ENCODE data around the gene NECAP2. TPM values are rescaled to one million over a fixed set of nuclear protein-coding genes. Genes with fewer than 3 reads are reported as not detected.
A peak's percentile ranks its signal among the peaks of the same experiment; 100 is the strongest.
"Not testable (repeated sequence)": the region's sequence is repeated elsewhere in the genome, so short reads cannot be mapped to it uniquely, and the experiment has no call there.

NECAP2 gene
- total and polyA plus RNA-seq, 5 donors from 2014 or later, result 147 to 323 (median 300) TPM

DNA sequence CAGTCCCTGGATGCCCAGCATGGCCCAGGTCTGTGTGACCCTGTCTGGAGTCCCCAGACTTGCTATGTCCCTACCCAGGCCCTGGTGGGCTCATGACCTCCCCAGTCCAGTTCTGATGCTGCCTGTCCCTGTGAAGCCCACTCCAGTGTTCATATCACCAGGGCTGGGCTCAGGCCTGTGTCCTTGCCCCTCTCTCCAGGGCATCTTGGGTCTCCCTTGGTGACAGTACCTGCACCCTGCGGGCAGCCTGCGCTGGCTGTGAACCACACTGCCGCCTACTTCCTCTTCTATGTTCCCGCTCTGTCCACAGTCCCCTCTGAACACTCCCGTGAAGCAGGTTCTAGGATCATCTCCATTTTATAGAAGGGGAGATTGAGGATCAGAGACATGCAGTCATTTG, 60.5 kb downstream of the NECAP2 start:
- peak overlapping the region; percentile 38 to 71 (median 60) for H3K4me3 Mint-ChIP-seq
- not testable (repeated sequence) for H3K27ac ChIP-seq (ENCODE audit: insufficient read depth, low read length, poor library complexity, severe bottlenecking); H3K36me3 Mint-ChIP-seq; H3K27me3 Mint-ChIP-seq; H3K9me3 Mint-ChIP-seq; H3K4me3 ChIP-seq (ENCODE audit: low read depth, low read length); H3K27ac Mint-ChIP-seq; H3K27me3 ChIP-seq (ENCODE audit: control insufficient read depth, insufficient read depth, low read length); H3K9me3 ChIP-seq (ENCODE audit: control insufficient read depth in 2 of 2, low read length in 2 of 2); DNase-seq; H3K36me3 ChIP-seq (ENCODE audit: control insufficient read depth, insufficient read depth, low read length); ATAC-seq (ENCODE audit: low read depth in 2 of 2)
- peaks cover 16% of the 10 kb centered on the region for H3K4me1 ChIP-seq (ENCODE audit: control insufficient read depth, insufficient read depth, low read length, poor library complexity, severe bottlenecking)
- H3K4me1 Mint-ChIP-seq, result peaks cover 0 to 28% (median 8%) of the 10 kb centered on the region in 4 donors

GRCh38 chr1:16501446-16501845, 60.9 kb downstream of the NECAP2 start:
- H3K36me3 ChIP-seq (ENCODE audit: control insufficient read depth, insufficient read depth, low read length); H3K9me3 Mint-ChIP-seq; H3K9me3 ChIP-seq (ENCODE audit: control insufficient read depth in 2 of 2, low read length in 2 of 2); H3K27ac Mint-ChIP-seq; H3K4me3 ChIP-seq (ENCODE audit: low read depth, low read length); H3K27me3 Mint-ChIP-seq; H3K36me3 Mint-ChIP-seq; DNase-seq; ATAC-seq (ENCODE audit: low read depth in 2 of 2); H3K27me3 ChIP-seq (ENCODE audit: control insufficient read depth, insufficient read depth, low read length); H3K27ac ChIP-seq (ENCODE audit: insufficient read depth, low read length, poor library complexity, severe bottlenecking): not testable (repeated sequence)
- peaks cover 0 to 28% (median 8%) of the 10 kb centered on the region in 4 donors for H3K4me1 Mint-ChIP-seq
- H3K4me3 Mint-ChIP-seq, result peak overlapping the region; percentile 43 to 71 (median 60)
- peaks cover 16% of the 10 kb centered on the region for H3K4me1 ChIP-seq (ENCODE audit: control insufficient read depth, insufficient read depth, low read length, poor library complexity, severe bottlenecking)

DNA sequence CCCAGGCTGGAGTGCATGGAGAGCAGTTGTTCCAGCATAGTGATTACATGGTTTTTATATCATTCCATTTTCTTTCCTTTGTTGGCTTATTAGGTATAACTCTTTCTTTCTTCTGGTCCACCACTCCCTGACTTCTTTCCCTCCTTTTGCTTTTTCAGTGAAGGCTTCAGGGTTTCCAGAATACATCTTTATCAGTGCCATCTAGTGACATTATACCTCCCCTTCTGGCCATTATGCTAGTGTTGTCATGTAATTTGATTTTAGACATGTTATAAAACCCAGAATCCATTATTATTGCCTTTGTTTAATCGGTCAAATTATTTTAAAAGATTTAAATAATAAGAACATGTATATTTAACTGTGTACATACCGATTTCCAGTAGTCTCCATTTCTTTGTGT, 63.0 kb downstream of the NECAP2 start:
- Mint-ChIP-seq H3K9me3 (peaks cover 0 to 6% (median 0%) of the 10 kb centered on the region in 7 donors), H3K27me3 (peaks cover 6% of the 10 kb centered on the region), H3K4me3 (peak overlapping the region in 1 of 4 donors; percentile 44), H3K27ac (no peak overlapping the region), H3K36me3 (no peaks in the 10 kb centered on the region), H3K4me1 (peaks cover 0 to 9% (median 0%) of the 10 kb centered on the region in 4 donors)
- ATAC-seq (ENCODE audit: low read depth in 2 of 2), result no peak
- no peak for DNase-seq
- H3K27ac ChIP-seq (ENCODE audit: insufficient read depth, low read length, poor library complexity, severe bottlenecking), result no peak overlapping the region
- no peaks in the 10 kb centered on the region for H3K36me3 ChIP-seq (ENCODE audit: control insufficient read depth, insufficient read depth, low read length)
- peaks cover 0 to 2% of the 10 kb centered on the region in 2 experiments for H3K9me3 ChIP-seq (ENCODE audit: control insufficient read depth in 2 of 2, low read length in 2 of 2)
- H3K4me3 ChIP-seq (ENCODE audit: low read depth, low read length), result no peak overlapping the region
- H3K27me3 ChIP-seq (ENCODE audit: control insufficient read depth, insufficient read depth, low read length), result no peaks in the 10 kb centered on the region
- peaks cover 10% of the 10 kb centered on the region for H3K4me1 ChIP-seq (ENCODE audit: control insufficient read depth, insufficient read depth, low read length, poor library complexity, severe bottlenecking)

GRCh38 chr1:16505870-16506269, 65.3 kb downstream of the NECAP2 start:
- H3K9me3 ChIP-seq (ENCODE audit: control insufficient read depth in 2 of 2, low read length in 2 of 2); H3K4me1 Mint-ChIP-seq; H3K36me3 ChIP-seq (ENCODE audit: control insufficient read depth, insufficient read depth, low read length); H3K36me3 Mint-ChIP-seq; H3K27ac ChIP-seq (ENCODE audit: insufficient read depth, low read length, poor library complexity, severe bottlenecking); H3K27ac Mint-ChIP-seq; H3K4me3 ChIP-seq (ENCODE audit: low read depth, low read length); H3K4me1 ChIP-seq (ENCODE audit: control insufficient read depth, insufficient read depth, low read length, poor library complexity, severe bottlenecking); H3K27me3 ChIP-seq (ENCODE audit: control insufficient read depth, insufficient read depth, low read length); DNase-seq; H3K27me3 Mint-ChIP-seq; ATAC-seq (ENCODE audit: low read depth in 2 of 2); H3K9me3 Mint-ChIP-seq: not testable (repeated sequence)
- peak overlapping the region in 1 of 4 donors; percentile 16 for H3K4me3 Mint-ChIP-seq

GRCh38 chr1:16506364-16507136, 66.0 kb downstream of the NECAP2 start:
- not testable (repeated sequence) for H3K9me3 ChIP-seq (ENCODE audit: control insufficient read depth in 2 of 2, low read length in 2 of 2); H3K36me3 ChIP-seq (ENCODE audit: control insufficient read depth, insufficient read depth, low read length); H3K4me1 ChIP-seq (ENCODE audit: control insufficient read depth, insufficient read depth, low read length, poor library complexity, severe bottlenecking); ATAC-seq (ENCODE audit: low read depth in 2 of 2); H3K4me1 Mint-ChIP-seq; H3K27ac Mint-ChIP-seq; H3K4me3 Mint-ChIP-seq; DNase-seq; H3K27me3 ChIP-seq (ENCODE audit: control insufficient read depth, insufficient read depth, low read length); H3K27ac ChIP-seq (ENCODE audit: insufficient read depth, low read length, poor library complexity, severe bottlenecking); H3K36me3 Mint-ChIP-seq; H3K4me3 ChIP-seq (ENCODE audit: low read depth, low read length); H3K9me3 Mint-ChIP-seq; H3K27me3 Mint-ChIP-seq

DNA sequence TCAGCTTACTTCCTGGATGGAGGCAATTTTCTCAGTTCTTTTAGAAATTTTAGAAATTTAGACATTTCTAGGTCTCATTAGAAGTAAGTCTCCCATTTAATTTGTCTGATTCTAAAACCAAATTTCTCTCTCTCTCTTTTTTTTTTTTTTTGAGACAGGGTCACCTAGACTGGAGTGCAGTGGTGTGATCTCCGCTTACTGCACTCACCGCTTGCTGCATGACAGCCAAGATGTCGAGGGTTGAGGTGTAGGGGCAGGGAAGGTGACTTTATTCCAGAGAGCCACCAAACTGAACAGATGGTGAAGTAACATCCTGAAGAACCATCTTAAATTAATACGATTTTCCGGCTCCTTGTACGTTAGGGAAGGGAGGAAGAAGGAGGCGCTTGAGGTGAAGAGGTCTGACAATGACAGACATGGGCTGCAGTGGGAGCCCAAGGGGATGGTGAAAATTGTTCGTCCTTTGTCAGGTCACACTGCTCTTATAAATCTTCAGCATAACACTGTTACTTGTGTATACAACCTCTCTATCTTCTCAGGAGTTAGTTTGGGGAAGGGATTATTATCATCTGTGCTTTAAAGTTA, 68.4 kb downstream of the NECAP2 start:
- not testable (repeated sequence) for H3K4me3 Mint-ChIP-seq; H3K4me1 Mint-ChIP-seq; H3K4me3 ChIP-seq (ENCODE audit: low read depth, low read length); H3K27me3 Mint-ChIP-seq; H3K9me3 ChIP-seq (ENCODE audit: control insufficient read depth in 2 of 2, low read length in 2 of 2); H3K4me1 ChIP-seq (ENCODE audit: control insufficient read depth, insufficient read depth, low read length, poor library complexity, severe bottlenecking); H3K27ac Mint-ChIP-seq; ATAC-seq (ENCODE audit: low read depth in 2 of 2); H3K36me3 ChIP-seq (ENCODE audit: control insufficient read depth, insufficient read depth, low read length); H3K27ac ChIP-seq (ENCODE audit: insufficient read depth, low read length, poor library complexity, severe bottlenecking); H3K27me3 ChIP-seq (ENCODE audit: control insufficient read depth, insufficient read depth, low read length); H3K36me3 Mint-ChIP-seq; H3K9me3 Mint-ChIP-seq
- peak in 1 of 3 donors; percentile 13 for DNase-seq

Other genes starting within 250 kb of the NECAP2 start
- 10.4 TPM for gene ARHGEF19, start 228.1 kb upstream of the NECAP2 start, total RNA-seq
- gene ARHGEF19, start 228.1 kb upstream of the NECAP2 start, polyA plus RNA-seq, result 1 to 10 TPM; 5.6 to 8.5 (median 8.1) TPM
- gene CPLANE2, start 203.5 kb upstream of the NECAP2 start, total RNA-seq, result 7.5 TPM
- 1 to 10 TPM; 1.2 to 3.3 (median 1.4) TPM for gene CPLANE2, start 203.5 kb upstream of the NECAP2 start, polyA plus RNA-seq
- gene FBXO42, start 88.2 kb upstream of the NECAP2 start, total RNA-seq, result 22.0 TPM
- 10 to 100 TPM; 13.5 to 23.2 (median 21.5) TPM for gene FBXO42, start 88.2 kb upstream of the NECAP2 start, polyA plus RNA-seq
- 136 TPM for gene SZRD1, start 73.5 kb upstream of the NECAP2 start, total RNA-seq
- gene SZRD1, start 73.5 kb upstream of the NECAP2 start, polyA plus RNA-seq, result 10 to 100 TPM; 36.9 to 54.5 (median 44.6) TPM
- gene SPATA21, start 3.3 kb upstream of the NECAP2 start, total RNA-seq, result not detected
- not detected for gene SPATA21, start 3.3 kb upstream of the NECAP2 start, polyA plus RNA-seq
- 3,278 TPM for gene RNU1-1, start 73.6 kb downstream of the NECAP2 start, total RNA-seq
- gene RNU1-1, start 73.6 kb downstream of the NECAP2 start, polyA plus RNA-seq, result 10 to 100 TPM in 1 of 4 donors, not detected in 3; 23.7 TPM
- 13.0 TPM for gene NBPF1, start 172.8 kb downstream of the NECAP2 start, total RNA-seq
- 1 to 10 TPM in 3 of 4 donors, under 1 TPM in 1; 0.49 to 3.7 (median 2.1) TPM for gene NBPF1, start 172.8 kb downstream of the NECAP2 start, polyA plus RNA-seq
- 3,278 TPM for gene RNU1-3, start 226.2 kb downstream of the NECAP2 start, total RNA-seq
- 10 to 100 TPM in 1 of 4 donors, not detected in 3; 23.7 TPM for gene RNU1-3, start 226.2 kb downstream of the NECAP2 start, polyA plus RNA-seq